Fibroblast of upper back skin (primary cell): ENCODE measurements around the gene CEP162.
"Not testable (repeated sequence)": the region's sequence is repeated elsewhere in the genome, so short reads cannot be mapped to it uniquely, and the experiment has no call there.

Experiments used
- DNase-seq: peaks from one replicate; pipeline ENCODE4 v3.0.0-alpha.2; 2013

CEP162 gene

GRCh38 chr6:84227434-84228197, at the start of gene CEP162:
Gene CEP162, minus strand, starts transcription at chr6:84227643. Its CDS starts 1,250 bp downstream, at chr6:84226393.
- peak; percentile 84 for DNase-seq

GRCh38 chr6:84274856-84275255, 47.4 kb upstream of the CEP162 start:
- no peak for DNase-seq

- no peak for DNase-seq
These were observed 45.8 kb upstream of the CEP162 start for GRCh38 chr6:84273048-84273809.

DNA sequence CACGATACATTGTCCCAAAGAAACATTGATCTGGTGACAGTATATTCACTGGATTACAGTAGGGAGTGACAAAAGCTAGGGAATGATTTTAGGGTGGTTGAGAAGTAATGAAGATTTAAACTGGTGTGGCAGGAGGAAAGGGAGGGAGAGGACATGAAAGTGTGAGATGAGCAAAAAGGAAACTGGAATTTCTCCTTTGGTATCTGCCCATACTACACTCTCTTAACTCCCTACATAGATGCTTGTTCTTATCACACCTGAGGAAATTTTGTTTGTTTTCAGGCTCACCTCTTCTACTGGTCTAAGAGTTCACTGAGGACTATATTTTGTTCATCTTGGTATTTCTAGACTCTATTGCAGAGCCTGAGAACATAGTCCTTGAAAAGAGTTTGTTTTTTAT, 44.9 kb upstream of the CEP162 start:
- DNase-seq: no peak

DNA sequence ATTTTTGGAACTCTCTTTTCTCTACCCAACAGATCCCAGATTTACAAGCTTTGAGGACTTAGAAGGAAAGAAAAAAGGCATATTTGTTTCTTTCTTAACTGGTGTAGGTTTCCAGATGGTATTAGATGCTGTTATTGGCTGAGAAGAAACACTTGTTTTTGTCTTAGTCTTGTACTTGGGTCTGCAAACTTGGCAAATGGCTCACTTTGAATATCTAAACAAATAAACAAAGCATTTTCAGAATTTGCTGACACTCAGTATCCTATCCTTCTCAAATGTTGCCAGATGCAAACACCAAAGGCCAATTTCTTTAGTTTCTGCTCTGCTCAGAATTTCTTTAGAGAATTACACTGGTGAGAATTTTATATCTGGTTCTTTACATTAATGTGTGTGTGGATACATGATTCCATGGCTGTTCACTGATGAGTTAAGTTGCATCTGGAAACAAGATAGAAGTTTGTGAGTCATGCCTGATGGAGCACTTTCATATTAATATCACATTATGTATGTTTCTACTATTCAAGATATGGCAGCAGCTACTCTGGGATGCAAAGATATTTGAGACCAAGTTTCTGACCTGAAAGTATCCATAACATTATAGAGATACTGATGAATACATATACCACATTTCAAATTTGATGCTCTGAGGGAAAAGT, 43.7 kb upstream of the CEP162 start:
- no peak for DNase-seq

GRCh38 chr6:84269947-84270733, 42.7 kb upstream of the CEP162 start:
- no peak for DNase-seq

DNA sequence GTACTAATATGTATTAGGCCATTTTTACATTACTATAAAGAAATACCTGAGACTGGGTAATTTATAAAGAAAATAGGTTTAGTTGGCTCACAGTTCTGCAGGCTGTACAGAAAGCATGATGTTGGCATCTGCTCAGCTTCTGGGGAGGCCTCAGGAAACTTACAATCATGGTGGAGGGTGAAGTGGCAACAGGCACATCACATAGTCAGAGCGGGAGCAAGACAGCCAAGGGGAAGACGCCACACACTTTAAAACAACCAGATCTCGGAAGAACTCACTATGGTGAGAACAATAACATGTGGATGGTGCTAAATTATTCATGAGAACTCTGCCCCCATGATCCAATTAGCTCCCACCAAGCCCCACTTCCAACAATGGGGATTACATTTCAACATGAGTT, 41.3 kb upstream of the CEP162 start:
- no peak for DNase-seq

DNA sequence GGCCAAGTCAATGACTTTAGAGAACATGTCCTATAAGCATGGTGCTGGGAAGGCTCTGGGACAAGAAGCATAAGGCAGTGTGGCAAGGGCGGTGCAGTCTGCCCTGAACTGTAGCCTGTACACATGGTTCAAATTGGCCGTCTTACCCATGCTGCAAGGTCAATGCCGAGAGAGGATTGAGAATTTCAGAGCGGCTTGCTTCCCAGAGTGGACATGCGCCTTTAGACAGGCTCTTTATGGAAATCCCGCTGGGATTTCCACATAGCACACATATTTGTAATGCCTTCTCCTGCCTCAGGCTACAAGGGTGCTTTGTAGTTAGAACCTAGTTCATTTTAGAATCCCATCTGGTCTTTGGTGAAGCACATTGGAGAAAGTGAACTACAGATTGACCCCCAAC, 36.1 kb upstream of the CEP162 start:
- DNase-seq: no peak

GRCh38 chr6:84260926-84261325, 33.5 kb upstream of the CEP162 start:
- no peak for DNase-seq

DNA sequence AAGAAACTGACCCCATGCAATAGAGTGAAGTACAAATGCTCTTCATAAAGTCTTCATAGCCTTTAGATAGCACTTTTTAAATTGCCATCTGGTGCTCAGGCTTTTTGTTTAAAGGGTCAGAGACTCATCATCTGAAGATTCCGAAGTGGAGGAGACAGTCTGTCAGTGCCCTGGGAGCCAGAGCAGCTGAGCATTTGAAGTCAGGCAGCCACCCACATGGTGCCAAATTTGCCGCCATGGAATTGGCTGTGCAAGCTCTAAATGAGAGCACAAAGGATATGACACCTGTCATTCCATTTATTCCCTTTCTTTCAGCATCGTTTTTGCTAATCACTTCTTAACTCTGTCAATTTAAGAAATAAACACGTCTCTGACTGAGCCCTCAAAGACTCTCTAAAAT, 32.8 kb upstream of the CEP162 start:
- no peak for DNase-seq

GRCh38 chr6:84258866-84259265, 31.4 kb upstream of the CEP162 start:
- DNase-seq: no peak

DNA sequence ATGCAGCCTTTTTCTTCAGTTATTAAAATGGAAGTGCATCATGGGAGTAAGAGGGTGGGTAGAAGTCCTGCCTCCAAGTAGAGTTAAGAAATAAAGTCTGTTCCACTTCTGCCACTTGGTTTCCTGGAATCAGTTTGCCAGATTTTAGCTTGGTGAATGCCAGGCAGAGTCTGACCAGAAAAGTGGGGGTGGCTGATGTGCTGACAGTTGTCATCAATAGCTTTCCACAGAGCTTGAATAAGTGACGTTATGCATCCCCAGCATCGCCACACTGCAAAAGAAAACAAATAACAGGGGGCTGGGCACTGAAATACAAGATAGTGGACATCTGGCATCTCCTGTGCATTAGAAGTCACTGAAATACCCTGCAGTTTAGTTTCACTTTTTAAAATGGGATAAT, 30.8 kb upstream of the CEP162 start:
- DNase-seq: no peak

DNA sequence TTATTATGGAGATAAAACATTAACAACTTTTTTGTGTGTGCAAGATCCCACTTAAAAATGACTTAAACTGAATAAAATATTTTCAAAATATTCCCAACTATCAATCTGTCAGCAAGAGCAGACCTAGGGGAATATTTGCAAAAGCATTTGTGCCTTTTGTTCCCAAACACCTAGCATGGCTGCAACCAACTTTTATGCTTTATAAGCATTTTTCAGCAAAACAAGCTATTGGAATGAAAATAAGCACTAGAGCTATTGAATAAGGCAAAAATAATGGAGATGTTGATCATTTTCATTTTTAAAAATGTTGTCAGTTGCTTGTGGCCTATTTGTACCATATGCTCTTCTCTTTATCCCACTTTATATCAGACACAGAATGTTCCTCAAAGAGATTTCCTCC, 28.2 kb upstream of the CEP162 start:
- no peak for DNase-seq

GRCh38 chr6:84253380-84253779, 25.9 kb upstream of the CEP162 start:
- no peak for DNase-seq

- no peak for DNase-seq
These were observed 24.6 kb upstream of the CEP162 start for GRCh38 chr6:84251891-84252539.

DNA sequence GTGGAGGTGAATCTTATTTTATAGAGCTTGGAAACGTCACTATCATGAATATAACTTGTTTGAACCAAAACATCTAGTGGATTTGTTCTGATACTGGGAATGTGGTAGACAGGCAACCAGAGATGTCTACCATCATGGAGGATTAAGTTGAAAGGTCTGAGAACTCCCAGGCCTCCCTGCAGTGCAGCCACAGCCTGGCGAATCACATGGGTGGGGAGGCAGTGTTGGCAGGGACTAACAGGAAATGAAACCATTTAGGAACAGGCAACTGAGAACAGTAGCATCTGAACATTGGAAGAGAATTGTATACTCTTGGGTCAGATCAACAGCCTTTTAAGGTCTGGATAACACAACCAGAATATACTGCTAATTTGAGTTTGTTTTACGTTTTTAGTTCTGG, 22.3 kb upstream of the CEP162 start:
- no peak for DNase-seq

GRCh38 chr6:84244416-84245081, 17.1 kb upstream of the CEP162 start:
- not testable (repeated sequence) for DNase-seq

DNA sequence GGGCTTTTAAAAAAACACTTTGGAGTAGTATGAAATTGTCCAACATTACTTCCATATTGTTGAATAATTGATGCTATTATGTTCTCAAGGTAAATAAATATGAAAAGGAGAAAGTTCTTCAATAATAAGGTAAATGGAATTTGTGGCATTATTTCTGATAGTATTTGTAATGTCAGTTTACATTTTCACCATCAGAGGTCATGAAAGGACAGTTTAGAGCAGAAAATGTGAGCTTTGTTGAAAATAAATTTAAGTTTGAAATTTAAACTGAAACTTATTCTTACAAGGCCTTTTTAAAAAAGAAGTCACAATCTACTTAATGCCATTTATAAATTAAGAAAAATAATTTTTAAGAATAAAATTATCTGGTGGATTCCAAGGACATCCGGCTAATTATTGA, 15.8 kb upstream of the CEP162 start:
- no peak for DNase-seq

GRCh38 chr6:84242265-84242664, 14.8 kb upstream of the CEP162 start:
- no peak for DNase-seq

DNA sequence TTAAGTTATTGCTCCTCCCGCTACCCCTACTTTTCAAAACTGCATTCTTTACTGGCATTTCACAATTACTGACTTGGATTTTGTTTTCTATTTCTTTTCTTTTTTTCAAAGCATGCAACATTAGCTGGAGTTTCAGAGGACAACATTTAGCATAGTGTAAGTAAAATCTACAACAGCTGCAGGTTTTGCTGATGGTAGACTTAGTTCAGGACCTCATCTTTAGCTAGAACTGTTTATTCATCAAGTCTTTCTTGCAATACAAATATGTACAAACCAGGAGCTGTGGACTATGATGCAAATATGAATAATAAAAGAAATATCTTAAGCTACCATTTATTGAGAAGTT, 728 bp upstream of the CEP162 start:
- DNase-seq: no peak

- DNase-seq: no peak
These were observed 404 bp downstream of the CEP162 start for GRCh38 chr6:84227044-84227433.

DNA sequence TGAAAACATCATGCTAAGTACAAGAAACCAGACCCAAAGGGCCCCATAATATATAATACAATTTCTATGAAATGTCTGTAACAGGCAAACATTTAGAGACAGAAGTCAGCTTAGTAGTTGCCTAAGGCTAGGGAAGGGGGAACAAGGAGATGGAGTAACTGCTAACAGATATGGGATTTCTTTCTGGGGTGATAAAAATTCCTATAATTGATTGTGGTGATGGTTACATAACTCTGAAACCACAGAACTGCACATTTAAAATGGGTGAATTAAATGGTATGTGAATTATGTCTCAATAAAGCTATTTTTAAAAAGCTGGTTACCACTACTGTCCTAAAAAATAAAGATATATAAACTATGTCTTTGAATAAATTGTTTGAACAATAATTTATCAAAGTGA, 3.2 kb downstream of the CEP162 start:
- DNase-seq: peak; percentile 69
